ENCODE results near the gene DUSP12. TPM values are rescaled to one million over a fixed set of nuclear protein-coding genes. Genes with fewer than 3 reads are reported as not detected.

Gene DUSP12
- total RNA-seq, 1 experiment from 2014 or later, result 23.6 TPM

- H3K27ac ChIP-seq, result no peak overlapping the region
- H4K20me1 ChIP-seq (ENCODE audit: insufficient read depth), result peaks cover 23% of the 10 kb centered on the region
- ChIA-PET POLR2A (ENCODE audit: unreplicated experiment) (no interaction called here), CTCF (no interaction called here)
- no peaks in the 10 kb centered on the region for H3K9me2 ChIP-seq (ENCODE audit: insufficient read depth)
- H3K4me1 ChIP-seq (replicated peaks; ENCODE audit: insufficient read depth), result peaks cover 11% of the 10 kb centered on the region
- peaks cover 86% of the 10 kb centered on the region for H3K79me2 ChIP-seq (ENCODE audit: low read depth)
- TF ChIP-seq CTCF (conservative IDR thresholded peaks at IDR 0.05), result no peak
- TF ChIP-seq EZH2 (IDR thresholded peaks at IDR 0.05; ENCODE audit: low read depth), result no peak
- no peak overlapping the region for H2AFZ ChIP-seq
- no TSS peak for BruUV-seq (replicated peaks)
- no peaks in the 10 kb centered on the region for H3K36me3 ChIP-seq (ENCODE audit: low read depth)
- H3K4me2 ChIP-seq, result no peak overlapping the region
- intact Hi-C loops (cut with micrococcal nuclease; ENCODE audit: unreplicated experiment), result no loop called here
- no peaks in the 10 kb centered on the region for H3K27me3 ChIP-seq (ENCODE audit: insufficient read depth, low read depth)
- H3F3A ChIP-seq (ENCODE audit: insufficient read depth, low read depth), result peaks cover 5% of the 10 kb centered on the region; the same call in 1 of the 2 replicates
- no peak for DNase-seq
- H3K4me3 ChIP-seq, result no peak overlapping the region
- no peaks in the 10 kb centered on the region for H3K9me3 ChIP-seq (ENCODE audit: insufficient read depth, low read depth)
Observed at GRCh38 chr1:161770250-161770649, 20.7 kb downstream of the DUSP12 start.

GRCh38 chr1:161771161-161771560 lies 21.6 kb downstream of the DUSP12 start:
- intact Hi-C loops (cut with micrococcal nuclease; ENCODE audit: unreplicated experiment), result no loop called here
- CTCF ChIA-PET, result interaction anchor here (0.6 kb wide), 1 partner anchor 188 kb away, joined by 4 read pairs; no protein-coding TSS in a partner anchor
- peaks cover 11% of the 10 kb centered on the region for H3K4me1 ChIP-seq (replicated peaks; ENCODE audit: insufficient read depth)
- DNase-seq, result no peak
- H2AFZ ChIP-seq, result no peak overlapping the region
- TF ChIP-seq CTCF (conservative IDR thresholded peaks at IDR 0.05) (no peak), EZH2 (IDR thresholded peaks at IDR 0.05; ENCODE audit: low read depth) (no peak)
- H3K27me3 ChIP-seq (ENCODE audit: insufficient read depth, low read depth), result no peaks in the 10 kb centered on the region
- BruUV-seq (replicated peaks), result no TSS peak
- no peaks in the 10 kb centered on the region for H3K9me3 ChIP-seq (ENCODE audit: insufficient read depth, low read depth)
- no peak overlapping the region for H3K4me2 ChIP-seq
- H3K36me3 ChIP-seq (ENCODE audit: low read depth), result no peaks in the 10 kb centered on the region
- no peak overlapping the region for H3K4me3 ChIP-seq
- POLR2A ChIA-PET (ENCODE audit: unreplicated experiment), result no interaction called here
- H3K27ac ChIP-seq, result no peak overlapping the region
- peaks cover 29% of the 10 kb centered on the region for H4K20me1 ChIP-seq (ENCODE audit: insufficient read depth)
- H3K79me2 ChIP-seq (ENCODE audit: low read depth), result peaks cover 89% of the 10 kb centered on the region
- no peaks in the 10 kb centered on the region for H3F3A ChIP-seq (ENCODE audit: insufficient read depth, low read depth)
- no peaks in the 10 kb centered on the region for H3K9me2 ChIP-seq (ENCODE audit: insufficient read depth)

- no peaks in the 10 kb centered on the region for H3F3A ChIP-seq (ENCODE audit: insufficient read depth, low read depth)
- H3K27me3 ChIP-seq (ENCODE audit: insufficient read depth, low read depth), result no peaks in the 10 kb centered on the region
- H3K36me3 ChIP-seq (ENCODE audit: low read depth), result no peaks in the 10 kb centered on the region
- DNase-seq, result no peak
- peaks cover 36% of the 10 kb centered on the region for H4K20me1 ChIP-seq (ENCODE audit: insufficient read depth)
- H3K27ac ChIP-seq, result no peak overlapping the region
- H3K4me2 ChIP-seq, result no peak overlapping the region
- intact Hi-C loops (cut with micrococcal nuclease; ENCODE audit: unreplicated experiment), result no loop called here
- H2AFZ ChIP-seq, result no peak overlapping the region
- no peak overlapping the region for H3K4me3 ChIP-seq
- ChIA-PET POLR2A (ENCODE audit: unreplicated experiment) (no interaction called here), CTCF (no interaction called here)
- peaks cover 86% of the 10 kb centered on the region for H3K79me2 ChIP-seq (ENCODE audit: low read depth)
- H3K9me3 ChIP-seq (ENCODE audit: insufficient read depth, low read depth), result no peaks in the 10 kb centered on the region
- H3K4me1 ChIP-seq (replicated peaks; ENCODE audit: insufficient read depth), result peaks cover 10% of the 10 kb centered on the region
- BruUV-seq (replicated peaks), result no TSS peak
- H3K9me2 ChIP-seq (ENCODE audit: insufficient read depth), result no peaks in the 10 kb centered on the region
- TF ChIP-seq EZH2 (IDR thresholded peaks at IDR 0.05; ENCODE audit: low read depth) (no peak), CTCF (conservative IDR thresholded peaks at IDR 0.05) (no peak)
Observed at GRCh38 chr1:161771973-161772372, 22.4 kb downstream of the DUSP12 start.

All from PC-9 (cell line).